ENCODE measurements around the gene ABTB2.

The ABTB2 gene

DNA sequence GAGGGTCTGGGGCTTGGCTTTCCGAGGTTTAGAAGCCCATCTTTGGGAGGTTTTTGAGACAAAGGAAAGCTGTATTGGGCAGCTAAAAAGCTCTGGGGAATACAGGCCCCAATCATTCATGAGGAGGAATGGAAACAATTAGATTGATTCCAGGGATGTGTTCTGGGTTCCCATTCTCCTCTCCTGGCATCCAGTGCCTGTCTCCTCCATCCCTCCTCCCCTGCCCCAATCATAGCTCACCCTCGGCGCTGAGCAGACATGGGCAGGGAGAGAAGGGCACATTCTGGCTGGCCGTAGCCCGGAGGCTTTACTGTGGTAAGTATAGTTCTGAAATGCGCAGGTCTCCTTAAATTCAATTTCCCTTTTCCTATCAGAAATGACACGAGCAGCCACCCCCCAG, 42.4 kb downstream of the ABTB2 start:
- DNase-seq (ENCODE audit: low spot score), result no peak

DNA sequence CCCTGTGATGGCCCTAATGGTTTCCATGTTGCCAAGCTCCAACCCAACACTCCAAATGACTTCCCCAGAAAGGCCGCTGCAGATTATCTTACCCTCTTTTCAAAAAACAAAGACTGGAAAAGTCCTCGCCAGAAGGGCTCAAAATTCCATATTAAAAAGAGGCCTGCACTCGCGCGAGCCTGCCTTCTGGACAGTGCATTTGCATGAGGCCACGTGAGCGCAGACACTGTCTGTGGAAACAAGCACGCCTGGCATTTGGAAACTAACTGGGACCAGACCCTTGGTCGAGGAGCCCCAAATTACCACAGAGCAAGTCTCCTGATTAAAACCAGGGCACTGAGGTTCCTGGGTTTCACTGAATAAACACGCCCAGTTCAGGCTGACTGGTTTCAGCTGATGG, 42.9 kb downstream of the ABTB2 start:
- no peak for DNase-seq (ENCODE audit: low spot score)

DNA sequence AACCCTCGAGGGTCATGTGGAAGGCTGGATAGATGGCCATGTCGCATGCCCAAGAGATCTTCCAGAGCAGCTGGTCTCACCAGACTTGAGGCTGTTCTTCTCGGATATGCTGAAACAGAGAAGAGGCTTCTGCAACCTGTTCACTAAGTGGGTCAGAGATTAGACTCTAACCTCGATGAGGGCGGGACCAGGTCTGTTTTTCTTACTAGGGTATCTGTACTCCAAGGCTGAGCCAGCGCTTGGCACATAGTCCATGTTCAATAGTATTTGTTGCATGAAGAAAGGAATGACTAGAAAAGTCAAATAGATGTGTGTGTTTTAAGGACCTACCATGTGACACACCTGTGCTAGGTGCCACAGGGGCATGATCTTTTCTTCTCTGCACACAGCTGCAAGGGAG, 43.6 kb downstream of the ABTB2 start:
- no peak for DNase-seq (ENCODE audit: low spot score)

DNA sequence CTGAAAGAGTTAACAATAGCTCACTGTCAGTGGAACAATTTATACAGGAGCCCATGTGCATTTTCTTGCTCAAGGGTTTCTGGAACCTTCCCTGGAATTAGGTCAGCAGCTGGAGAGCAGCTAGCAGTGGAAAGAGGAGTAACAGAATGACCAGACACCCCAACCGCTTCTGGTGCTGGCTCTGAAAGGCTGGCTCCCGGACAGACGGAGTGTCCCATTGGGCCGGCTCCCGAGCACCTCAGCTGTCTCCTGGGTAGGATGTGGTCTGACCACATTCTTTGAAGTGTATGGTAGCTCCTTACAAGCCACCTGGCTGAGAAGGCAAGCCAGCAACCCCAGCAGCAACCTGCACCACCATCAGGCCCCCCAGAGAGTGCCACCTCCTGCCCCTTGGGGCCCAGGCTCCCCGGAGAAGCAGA, 44.7 kb downstream of the ABTB2 start:
- no peak for DNase-seq (ENCODE audit: low spot score)

DNA sequence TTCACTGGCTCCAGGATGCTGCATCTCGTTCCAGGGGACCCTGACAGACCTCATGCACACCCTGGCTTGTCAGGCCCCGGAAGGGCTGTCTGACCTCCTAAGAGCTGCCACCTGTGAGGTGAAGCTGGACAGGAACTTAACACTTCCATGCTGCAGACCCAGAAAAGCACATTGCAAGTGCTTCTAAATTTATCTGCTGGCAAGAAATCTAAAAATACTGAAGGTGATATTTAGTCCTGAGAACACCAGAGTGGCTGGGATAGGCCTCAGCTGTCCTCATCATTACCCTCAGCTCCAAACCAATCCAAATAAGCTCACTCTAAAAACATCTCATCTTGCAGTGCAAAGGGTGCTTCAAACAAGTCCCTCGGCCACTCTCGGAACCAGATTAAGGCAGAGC, 46.7 kb downstream of the ABTB2 start:
- no peak for DNase-seq (ENCODE audit: low spot score)

DNA sequence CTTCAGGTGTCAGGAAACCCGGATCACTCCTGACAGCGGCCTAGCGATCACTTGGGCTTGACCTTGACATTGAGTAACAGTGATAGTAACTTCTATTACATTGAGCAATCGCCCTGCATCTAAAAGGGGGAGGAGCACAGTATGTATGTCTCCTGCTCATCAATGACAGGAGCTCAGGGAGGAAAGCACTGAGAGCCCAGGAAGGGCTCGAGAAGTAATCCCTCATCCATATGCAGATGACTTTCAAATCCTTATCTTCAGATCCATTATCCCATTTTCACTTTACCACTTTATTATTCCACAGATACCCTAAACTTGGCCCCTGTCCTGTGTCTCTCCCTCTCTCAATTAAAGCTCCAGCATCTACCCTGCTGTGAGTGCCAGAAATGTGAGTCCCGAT, 47.8 kb downstream of the ABTB2 start:
- no peak for DNase-seq (ENCODE audit: low spot score)

DNA sequence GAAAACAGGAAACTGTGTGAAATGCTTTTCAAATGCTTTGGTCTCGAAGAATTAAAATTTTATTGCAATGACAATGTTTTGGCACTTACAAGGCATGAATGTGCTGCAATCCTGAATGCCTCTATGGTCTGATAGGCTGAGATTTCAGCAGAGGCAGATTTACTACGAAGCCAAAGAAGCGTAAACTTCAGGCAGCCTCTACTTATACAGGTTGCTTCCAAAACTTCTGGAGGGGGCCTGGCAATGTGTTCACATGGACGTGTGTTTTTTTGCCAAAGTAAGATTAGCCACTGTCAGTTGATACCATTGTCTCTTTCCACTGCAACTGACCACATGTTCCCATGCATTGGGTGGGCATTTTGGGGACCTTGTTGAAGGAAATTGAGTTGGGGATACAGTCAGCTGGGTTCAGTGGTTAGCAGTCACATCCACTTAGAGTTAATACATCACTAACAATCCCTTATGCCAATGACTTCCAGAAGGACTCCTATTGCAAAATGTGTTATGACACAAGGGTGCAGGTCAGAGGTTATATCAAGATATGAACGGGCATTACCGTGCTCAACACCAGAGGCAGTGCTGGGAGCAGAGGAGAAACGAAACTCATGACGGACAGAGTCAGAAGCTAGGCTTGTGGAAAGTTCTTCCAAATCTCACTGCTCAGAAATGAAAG, 48.8 kb downstream of the ABTB2 start:
- no peak for DNase-seq (ENCODE audit: low spot score)

DNA sequence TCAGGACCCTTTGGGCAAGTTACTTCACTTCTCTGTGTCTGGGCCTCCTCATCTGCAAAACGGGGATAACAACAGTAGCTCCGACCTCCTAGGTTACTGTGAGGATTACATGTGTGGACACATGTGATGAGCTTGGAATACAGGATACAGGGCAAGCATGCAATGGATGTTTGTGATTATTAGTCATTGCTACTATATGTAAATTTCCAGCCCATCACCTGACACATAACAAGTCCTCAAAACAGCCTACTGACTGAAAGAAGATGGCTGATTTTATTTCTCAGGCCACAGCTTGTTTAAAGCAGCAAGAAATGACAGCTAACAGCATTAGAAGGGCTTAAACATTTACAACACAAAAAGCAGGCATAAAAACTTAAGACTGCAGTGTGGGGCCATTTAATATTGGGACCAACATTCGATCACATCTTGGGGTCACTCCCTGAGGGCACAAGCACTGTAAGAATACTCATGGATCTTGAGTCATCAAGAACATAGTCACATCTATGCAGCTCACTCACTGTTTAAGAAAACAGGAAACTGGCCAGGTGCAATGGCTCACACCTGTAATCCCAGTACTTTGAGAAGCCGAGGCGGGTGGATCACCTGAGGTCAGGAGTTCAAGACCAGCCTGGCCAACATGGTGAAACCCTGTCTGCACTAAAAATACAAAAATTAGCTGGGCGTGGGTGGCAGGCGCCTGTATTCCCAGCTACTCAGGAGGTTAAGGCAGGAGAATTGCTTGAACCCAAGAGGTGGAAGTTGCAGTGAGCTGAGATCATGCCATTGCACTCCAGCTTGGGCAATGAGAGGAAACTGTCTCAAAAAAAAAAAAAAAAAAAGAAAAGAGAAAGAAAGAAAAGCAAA, 49.5 kb downstream of the ABTB2 start:
- DNase-seq (ENCODE audit: low spot score), result no peak

DNA sequence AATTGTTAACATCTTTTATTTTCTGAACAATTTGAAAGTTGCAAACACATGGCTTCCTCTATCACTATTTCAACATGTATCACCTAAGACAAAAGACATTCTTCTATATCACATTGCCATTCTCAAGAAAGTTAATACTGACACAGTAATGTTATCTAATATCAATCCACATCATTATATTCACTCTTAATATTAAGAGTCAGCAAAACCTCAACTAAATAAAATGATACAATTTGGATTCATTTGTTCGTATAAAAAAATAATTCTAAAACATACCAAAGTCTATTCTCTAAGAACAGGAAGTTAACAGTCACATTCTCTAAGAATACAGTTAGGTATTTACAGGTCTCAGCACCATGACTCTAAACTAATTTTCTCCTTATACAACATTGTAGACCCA, 52.0 kb downstream of the ABTB2 start:
- DNase-seq (ENCODE audit: low spot score), result no peak

DNA sequence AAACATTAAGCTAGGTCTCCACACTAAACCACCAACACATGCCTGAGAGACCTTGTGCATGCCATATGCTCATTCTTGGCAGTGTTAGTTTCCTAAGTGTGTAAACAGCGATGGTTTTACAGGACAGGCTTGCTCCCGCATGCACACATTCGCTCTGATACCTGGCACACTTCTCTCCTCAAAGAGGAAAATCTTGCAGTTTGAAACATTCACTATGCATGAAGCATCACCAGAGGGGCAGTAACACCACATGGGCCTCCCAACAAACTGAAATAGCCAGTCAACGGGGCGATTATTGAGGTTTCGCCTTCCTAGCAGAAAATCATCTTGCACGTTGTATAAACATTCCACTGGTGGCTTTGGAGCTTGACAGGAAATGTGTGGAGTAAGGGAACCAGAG, 52.6 kb downstream of the ABTB2 start:
- no peak for DNase-seq (ENCODE audit: low spot score)

DNA sequence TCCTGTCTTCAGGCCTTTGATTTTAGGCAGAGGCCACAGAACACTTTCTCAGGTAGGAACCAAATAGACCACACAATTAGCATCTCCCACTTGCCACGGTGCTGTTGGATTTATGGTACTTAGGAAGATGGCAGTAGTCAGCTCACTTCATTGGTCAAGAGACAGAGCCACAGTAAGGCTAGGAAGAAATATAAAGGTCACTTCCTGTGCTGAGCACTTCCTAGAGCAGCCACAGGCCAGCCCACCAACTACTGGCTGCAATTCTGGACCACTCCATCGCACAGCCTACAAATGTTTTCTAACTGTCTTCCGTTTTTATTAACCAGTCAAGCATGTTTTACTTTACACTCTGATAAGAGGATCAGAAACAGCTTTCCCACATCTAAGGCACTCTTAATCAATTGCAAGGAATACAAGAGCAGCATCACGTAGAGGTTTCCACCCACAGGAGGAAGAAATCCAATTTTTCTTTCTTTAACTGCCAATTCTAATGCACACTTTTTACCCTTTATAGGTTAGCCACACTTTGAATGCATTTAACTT, 54.7 kb downstream of the ABTB2 start:
- no peak for DNase-seq (ENCODE audit: low spot score)

DNA sequence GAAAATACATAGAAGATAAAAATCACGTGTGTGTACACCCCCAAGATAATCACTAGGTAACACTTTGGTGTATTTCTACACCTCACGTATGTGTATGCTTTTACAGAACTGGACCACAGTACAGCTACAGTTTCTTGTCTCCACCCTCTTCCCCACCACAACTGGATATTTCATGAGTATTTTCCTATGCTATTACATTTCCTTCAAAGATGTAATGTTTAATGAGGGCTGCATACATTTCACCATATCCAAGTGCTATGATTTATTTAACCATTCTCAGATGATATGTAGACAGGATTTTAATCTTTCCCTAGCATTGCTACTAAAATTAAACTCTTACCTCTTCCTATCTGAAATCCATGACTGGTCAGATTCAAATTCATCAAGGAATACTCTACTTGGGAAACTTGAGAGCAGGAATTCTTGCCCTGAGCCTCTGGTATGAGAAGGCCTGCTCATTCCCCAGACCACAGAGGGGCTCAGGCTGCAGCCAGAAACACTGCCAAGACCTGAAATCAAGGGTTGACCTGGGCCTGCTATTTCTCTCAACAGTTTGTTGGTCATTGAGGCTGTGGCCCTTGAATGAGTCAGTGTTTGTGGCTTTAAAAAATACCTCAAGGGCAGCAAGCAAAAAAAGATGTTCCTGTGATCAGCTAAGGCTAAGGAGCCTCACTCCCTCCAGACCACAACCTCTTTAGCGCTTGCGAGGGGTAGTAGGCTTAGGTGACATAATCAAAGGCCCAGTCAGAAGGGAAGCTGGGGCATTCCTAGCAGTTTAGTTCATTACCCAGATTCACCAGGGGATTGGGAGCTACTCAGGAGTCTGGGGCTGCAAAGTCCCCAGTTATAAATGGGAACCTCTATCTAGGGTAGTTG, 55.5 kb downstream of the ABTB2 start:
- no peak for DNase-seq (ENCODE audit: low spot score)

DNA sequence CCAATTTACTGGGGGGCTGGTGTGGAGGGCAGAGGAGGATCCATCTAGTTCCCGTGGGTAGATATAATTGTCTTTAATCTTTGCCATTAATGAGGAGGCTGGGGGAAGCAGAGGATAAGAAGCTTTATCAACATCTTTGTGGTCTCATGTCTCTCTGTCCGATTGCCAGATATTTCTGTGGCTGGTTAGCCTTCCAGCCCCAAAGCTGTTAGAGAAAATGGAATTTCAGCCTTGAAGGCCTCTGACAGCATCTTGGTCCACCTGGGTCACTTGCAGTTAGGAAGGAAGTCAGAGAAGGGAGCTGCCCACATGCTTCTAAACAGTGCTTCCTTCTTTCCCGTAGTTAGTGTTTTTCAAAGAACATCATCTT, 56.9 kb downstream of the ABTB2 start:
- no peak for DNase-seq (ENCODE audit: low spot score)

DNA sequence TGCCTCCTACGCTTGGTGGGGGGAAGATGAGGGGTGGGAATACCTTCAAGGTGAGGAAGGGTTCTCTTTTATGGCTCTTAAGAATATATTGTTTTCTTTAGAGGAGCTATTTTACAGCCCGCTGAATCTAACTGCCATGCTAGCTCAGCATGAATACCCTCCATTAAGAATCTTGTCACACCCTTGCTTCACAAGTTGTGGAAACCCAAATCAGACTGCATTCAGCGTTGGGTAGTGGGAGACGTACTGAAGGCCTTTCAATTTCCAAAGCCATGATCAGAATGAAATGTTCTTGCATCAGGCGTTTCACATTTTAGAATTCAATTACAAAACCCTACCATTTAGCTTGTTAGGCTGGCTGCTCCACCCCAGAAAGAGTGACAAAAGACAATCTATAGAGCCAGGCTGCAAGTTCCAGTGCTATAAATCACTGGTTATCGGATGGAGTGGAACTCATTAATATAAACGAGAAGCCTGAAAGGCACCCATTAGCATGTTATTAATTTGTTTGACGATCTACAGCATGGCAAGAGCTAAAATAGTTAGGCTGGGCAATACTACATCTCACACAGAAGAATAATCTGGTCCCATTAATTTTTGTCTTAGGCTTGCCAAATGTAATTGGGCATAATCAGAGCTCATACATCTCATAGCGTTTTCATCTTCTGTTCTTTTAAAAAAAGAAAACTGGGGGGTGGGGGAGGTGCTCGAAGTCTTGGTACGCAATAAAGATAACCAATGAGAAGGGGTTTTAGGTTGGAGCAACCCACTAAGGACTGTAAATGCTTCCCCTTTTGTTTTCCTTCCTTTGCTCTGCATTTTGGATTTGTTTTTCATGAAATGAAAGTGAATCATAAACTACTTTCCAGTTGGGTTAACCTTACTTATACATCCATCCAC, 57.5 kb downstream of the ABTB2 start:
- DNase-seq (ENCODE audit: low spot score), result no peak

DNA sequence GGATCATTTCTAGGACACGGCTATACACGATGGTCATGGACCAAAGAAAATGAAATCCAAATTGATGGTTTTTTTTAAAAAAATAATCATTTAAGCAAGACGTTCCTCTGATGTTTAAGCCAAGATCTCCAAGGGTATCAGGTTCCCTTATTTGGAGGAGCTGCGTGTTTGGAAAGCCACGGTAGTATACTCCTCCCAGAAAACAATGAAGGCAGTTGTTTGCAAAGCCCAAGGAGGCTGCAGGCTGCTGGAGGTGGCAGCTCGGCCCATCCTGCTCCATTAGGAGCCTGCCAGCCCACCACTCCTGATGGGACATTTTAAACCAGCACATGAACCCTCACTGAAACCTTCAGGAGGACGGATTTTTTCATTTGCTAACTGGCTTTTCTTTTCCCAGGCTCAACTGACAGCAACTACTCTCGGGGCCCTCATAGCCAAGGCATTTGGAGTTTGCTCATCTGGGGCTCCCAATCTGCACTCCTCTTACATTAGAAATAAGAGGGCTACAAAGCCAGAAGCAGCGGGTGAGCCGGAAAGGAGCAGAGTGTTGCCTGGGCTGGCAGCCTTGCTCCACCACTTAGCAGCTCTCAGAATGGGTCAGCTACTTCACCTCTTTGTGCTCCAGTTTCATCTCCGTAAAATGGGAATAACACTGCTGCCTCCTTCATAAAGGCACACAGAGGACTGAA, 58.4 kb downstream of the ABTB2 start:
- DNase-seq (ENCODE audit: low spot score), result no peak

DNA sequence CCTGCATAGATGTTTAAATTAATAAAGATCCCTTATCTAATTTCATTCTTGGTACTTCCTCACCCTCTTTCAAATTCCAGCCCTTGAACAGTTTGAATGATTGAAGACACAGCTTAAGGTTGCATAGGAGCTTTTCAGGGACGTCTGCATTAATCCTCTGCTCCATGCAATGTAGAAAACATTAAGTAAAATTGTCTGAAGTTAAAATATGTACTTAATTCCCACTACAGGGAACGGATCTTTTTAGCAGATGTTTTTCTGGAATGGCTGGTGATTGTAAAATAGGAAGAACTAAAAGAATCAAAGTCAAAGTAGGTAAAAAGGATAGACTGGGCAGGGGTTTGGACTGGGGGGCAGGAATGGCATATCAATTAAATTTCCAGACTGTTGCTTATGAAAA, 58.9 kb downstream of the ABTB2 start:
- no peak for DNase-seq (ENCODE audit: low spot score)

DNA sequence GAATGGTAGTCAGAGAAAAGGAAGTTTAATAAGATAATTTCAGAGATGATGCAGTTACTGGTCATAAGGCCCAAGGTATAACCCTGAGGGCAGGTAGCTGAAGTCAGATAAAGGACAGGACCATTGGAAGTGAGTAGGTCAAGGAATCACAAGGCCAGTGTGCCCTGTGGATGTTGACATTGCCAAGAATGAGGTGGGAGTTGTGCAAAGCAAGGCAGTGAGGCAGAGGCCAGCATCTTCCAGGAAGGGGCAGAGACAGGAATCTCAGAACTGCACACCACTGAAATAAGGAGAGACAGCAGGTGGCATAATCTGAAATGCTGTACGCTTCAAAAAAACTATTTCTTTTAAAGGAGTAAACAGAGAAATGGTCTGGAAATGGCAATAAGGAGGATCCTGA, 61.4 kb downstream of the ABTB2 start:
- no peak for DNase-seq (ENCODE audit: low spot score)

DNA sequence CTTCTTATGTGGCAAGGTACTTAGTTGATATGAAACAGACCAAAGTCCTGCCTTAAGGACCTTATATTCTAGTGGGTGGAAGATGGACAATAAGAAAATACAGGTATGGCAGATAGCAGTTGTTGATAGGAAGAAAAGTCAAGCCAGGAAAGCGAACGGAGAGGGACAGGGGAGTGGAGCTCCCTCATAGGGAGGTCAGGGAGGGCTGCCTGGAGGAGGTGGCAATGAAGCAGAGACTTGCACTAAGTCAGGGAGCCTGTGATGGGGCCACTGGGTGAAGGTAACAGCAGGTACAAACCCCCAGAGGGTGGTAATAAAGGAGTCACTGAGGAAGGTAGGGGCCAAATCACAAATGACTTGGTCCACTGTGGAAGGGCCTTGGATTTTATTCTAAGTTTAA, 65.3 kb downstream of the ABTB2 start:
- no peak for DNase-seq (ENCODE audit: low spot score)

DNA sequence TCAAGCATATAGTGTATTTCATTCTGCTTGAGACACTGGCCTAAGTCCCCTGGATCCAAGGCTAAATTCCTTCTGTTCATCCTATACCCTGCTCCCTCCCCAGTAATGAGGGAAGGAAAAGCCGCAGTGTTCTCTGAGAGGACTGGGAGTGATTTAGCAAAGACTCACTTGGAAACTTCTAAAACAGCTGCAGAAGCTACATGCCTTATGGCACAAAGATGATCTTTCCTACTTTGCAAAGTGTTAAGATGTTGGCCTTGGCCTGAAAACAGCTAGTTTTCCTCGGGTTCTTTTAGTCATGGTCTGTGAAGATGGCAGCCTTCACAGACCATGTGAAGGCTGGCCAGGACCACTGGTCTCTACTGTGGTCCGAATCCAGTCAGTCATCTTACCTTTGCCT, 65.7 kb downstream of the ABTB2 start:
- DNase-seq (ENCODE audit: low spot score), result no peak

DNA sequence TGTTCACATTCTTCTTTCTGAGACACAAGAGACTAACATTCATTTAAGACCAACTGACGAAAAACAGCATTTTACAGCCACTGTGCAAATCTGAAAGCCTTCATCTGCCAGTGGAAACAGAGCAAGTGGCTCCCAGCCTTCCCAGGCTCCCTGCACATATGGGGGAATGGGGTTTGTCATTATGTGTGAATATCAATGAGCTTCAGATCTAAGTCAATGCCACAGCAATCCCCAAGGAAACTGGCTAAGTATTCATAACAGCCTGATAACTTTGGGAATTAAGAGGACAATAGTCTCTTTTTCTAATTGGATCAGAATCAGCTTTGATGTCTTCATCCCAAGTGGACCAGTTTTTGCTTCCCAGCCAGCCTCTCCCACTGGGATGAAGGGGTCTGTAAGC, 66.9 kb downstream of the ABTB2 start:
- DNase-seq (ENCODE audit: low spot score), result no peak

DNA sequence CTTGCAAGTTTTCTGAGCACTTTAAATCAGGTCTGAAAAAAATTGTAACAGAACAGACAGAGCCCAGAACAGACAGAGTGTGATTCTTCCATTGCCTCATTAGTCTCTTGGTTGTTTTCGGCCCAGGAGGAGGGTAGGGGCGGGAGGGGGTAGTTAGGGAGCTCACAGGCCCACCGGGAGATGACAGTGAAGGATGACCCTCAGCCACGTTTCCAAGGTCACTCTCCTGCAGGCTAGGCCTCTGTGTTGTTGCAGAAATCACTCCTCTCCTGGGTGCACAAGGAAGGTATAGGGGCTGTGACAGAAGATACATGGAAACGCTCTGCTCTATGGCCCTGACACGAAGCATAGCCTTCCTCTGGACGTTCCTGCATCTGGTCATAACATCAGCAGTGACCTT, 69.3 kb downstream of the ABTB2 start:
- no peak for DNase-seq (ENCODE audit: low spot score)

Data from hematopoietic multipotent progenitor cell treated with erythropoietin and hydrocortisone succinate and interleukin-3 and kit ligand, for 17 days (in vitro differentiated cells).